KOPT-K1 (cell line): ENCODE results near the gene ZNF280D.

Experiments used
- H3K27ac ChIP-seq: fragments of 200-600 bp; sonication (generic); 2 replicates; pipeline ENCODE4 v1.5.1; 2016; ENCODE audit warnings: antibody characterized with exemption, mild to moderate bottlenecking, low read depth, low read length; ENCODE audit not compliant: poor library complexity, severe bottlenecking
- H3K36me3 ChIP-seq: fragments of 200-600 bp; sonication (generic); 2 replicates; pipeline ENCODE4 v1.5.1; 2017; ENCODE audit warnings: antibody characterized with exemption, mild to moderate bottlenecking, low read length, moderate library complexity; ENCODE audit not compliant: insufficient read depth
- H3K9me3 ChIP-seq: fragments of 200-600 bp; sonication (generic); 2 replicates; pipeline ENCODE4 v1.5.1; 2017; ENCODE audit warnings: antibody characterized with exemption, low read length, mild to moderate bottlenecking; ENCODE audit not compliant: insufficient read depth, poor library complexity, severe bottlenecking

The ZNF280D gene

GRCh38 chr15:56760186-56760585, 26.9 kb upstream of the ZNF280D start:
- Histone ChIP-seq H3K36me3 (no peaks in the 10 kb centered on the region), H3K27ac (no peak overlapping the region), H3K9me3 (no peaks in the 10 kb centered on the region)

GRCh38 chr15:56759450-56759845, 26.1 kb upstream of the ZNF280D start:
- Histone ChIP-seq H3K36me3 (no peaks in the 10 kb centered on the region), H3K27ac (no peak overlapping the region), H3K9me3 (no peaks in the 10 kb centered on the region)

- H3K27ac ChIP-seq = no peak overlapping the region
- H3K36me3 ChIP-seq = no peaks in the 10 kb centered on the region
- H3K9me3 ChIP-seq = no peaks in the 10 kb centered on the region
These were observed 25.6 kb upstream of the ZNF280D start for GRCh38 chr15:56758770-56759449.

GRCh38 chr15:56757875-56758274, 24.6 kb upstream of the ZNF280D start:
- Histone ChIP-seq H3K27ac (no peak overlapping the region), H3K9me3 (no peaks in the 10 kb centered on the region), H3K36me3 (no peaks in the 10 kb centered on the region)

- no peaks in the 10 kb centered on the region for H3K36me3 ChIP-seq
- H3K9me3 ChIP-seq = no peaks in the 10 kb centered on the region
- no peak overlapping the region for H3K27ac ChIP-seq
These were observed 21.6 kb upstream of the ZNF280D start for GRCh38 chr15:56754772-56755370.

GRCh38 chr15:56752986-56753385, 19.7 kb upstream of the ZNF280D start:
- Histone ChIP-seq H3K27ac (no peak overlapping the region), H3K36me3 (no peaks in the 10 kb centered on the region), H3K9me3 (no peaks in the 10 kb centered on the region)

GRCh38 chr15:56749982-56750381, 16.7 kb upstream of the ZNF280D start:
- H3K27ac ChIP-seq = no peak overlapping the region
- no peaks in the 10 kb centered on the region for H3K36me3 ChIP-seq
- H3K9me3 ChIP-seq = no peaks in the 10 kb centered on the region

- Histone ChIP-seq H3K9me3 (no peaks in the 10 kb centered on the region), H3K27ac (no peak overlapping the region), H3K36me3 (no peaks in the 10 kb centered on the region)
These were observed 11.7 kb upstream of the ZNF280D start for GRCh38 chr15:56744701-56745683.

- Histone ChIP-seq H3K9me3 (no peaks in the 10 kb centered on the region), H3K36me3 (no peaks in the 10 kb centered on the region), H3K27ac (no peak overlapping the region)
These were observed 8.2 kb upstream of the ZNF280D start for GRCh38 chr15:56741541-56741940.

- Histone ChIP-seq H3K27ac (no peak overlapping the region), H3K36me3 (no peaks in the 10 kb centered on the region), H3K9me3 (no peaks in the 10 kb centered on the region)
These were observed 6.8 kb upstream of the ZNF280D start for GRCh38 chr15:56739964-56740640.

GRCh38 chr15:56739474-56739873, 6.2 kb upstream of the ZNF280D start:
- H3K27ac ChIP-seq = no peak overlapping the region
- H3K36me3 ChIP-seq = no peaks in the 10 kb centered on the region
- H3K9me3 ChIP-seq = peaks cover 1% of the 10 kb centered on the region

- peaks cover 10% of the 10 kb centered on the region for H3K9me3 ChIP-seq
- no peak overlapping the region for H3K27ac ChIP-seq
These were observed 4.5 kb upstream of the ZNF280D start for GRCh38 chr15:56737791-56738190.

GRCh38 chr15:56736881-56737707, 3.8 kb upstream of the ZNF280D start:
- Histone ChIP-seq H3K9me3 (peaks cover 10% of the 10 kb centered on the region), H3K36me3 (no peaks in the 10 kb centered on the region), H3K27ac (no peak overlapping the region)

More at GRCh38 chr15:56737791-56738190, 4.5 kb upstream of the ZNF280D start:
- H3K36me3 ChIP-seq = no peaks in the 10 kb centered on the region

- H3K27ac ChIP-seq = no peak overlapping the region
- H3K36me3 ChIP-seq = no peaks in the 10 kb centered on the region
- peaks cover 10% of the 10 kb centered on the region for H3K9me3 ChIP-seq
These were observed 3.0 kb upstream of the ZNF280D start for GRCh38 chr15:56736308-56736707.
